Esophagus squamous epithelium (tissue), 5 donors: ENCODE data around the gene SH3GL3. TPM values are rescaled to one million over a fixed set of nuclear protein-coding genes. Genes with fewer than 3 reads are reported as not detected.

Source experiments
- DNase-seq: peaks from one replicate; lab custom pipeline; 2025; lab: John Stamatoyannopoulos, UW
- H3K27ac ChIP-seq, 4 donors: fragments of 200-600 bp; sonication (generic); one replicate each; pipeline ENCODE4 v1.5.1; 2016 to 2019; ENCODE audit warnings: mild to moderate bottlenecking in 1 of 4
- H3K27me3 ChIP-seq, 4 donors: fragments of 200-600 bp; sonication (generic); 1 replicate in 3 of 4; 2 replicates in 1 of 4; pipeline versions ENCODE4 v1.5.1 to v1.6.0; 2017 to 2021; ENCODE audit warnings: antibody characterized with exemption in 1 of 4
- H3K36me3 ChIP-seq, 3 donors: fragments of 200-600 bp; sonication (generic); one replicate each; pipeline ENCODE4 v1.5.1; 2016 to 2019
- H3K4me1 ChIP-seq, 3 donors: fragments of 200-600 bp; sonication (generic); one replicate each; pipeline ENCODE4 v1.5.1; 2017 to 2019
- H3K4me3 ChIP-seq, 4 donors: fragments of 200-600 bp; sonication (generic); 1 replicate in 3 of 4; 2 replicates in 1 of 4; pipeline ENCODE4 v1.5.1; 2016 to 2019; ENCODE audit warnings: mild to moderate bottlenecking in 2 of 4, moderate library complexity in 1 of 4
- H3K9me3 ChIP-seq, 3 donors: fragments of 200-600 bp; sonication (generic); one replicate each; pipeline ENCODE4 v1.5.1; 2016 to 2019
- POLR2A ChIP-seq, 4 donors: fragments of 450-650 bp; IDR thresholded peaks; one replicate each; pipeline ENCODE4 v1.6.1; 2017; ENCODE audit warnings: antibody characterized with exemption in 4 of 4, mild to moderate bottlenecking in 4 of 4, moderate library complexity in 3 of 4
- WGBS, 2 donors: methylation state at CpG; one replicate each; pipeline ENCODE4 v1.1.5; 2018; 5-methylcytosine and 5-hydroxymethylcytosine counted together
- intact Hi-C: fragments of 100-400 bp; cut with DNase I; formaldehyde crosslinking; loops from one replicate; pipeline ENCODE4 v1.15.0; 2022
- total RNA-seq, 4 donors: library from RNA; depleted of rRNA; stranded (reverse); fragments of >200 nt; gene quantifications; one replicate each; pipeline ENCODE4 v1.1.0, GENCODE V29; 2016
- TF ChIP-seq, protein P1 (sequence below), 6 experiments: fragments of 450-650 bp in 4 of 6; fragments of 200-600 bp in 2 of 6; sonication (generic) in 2 of 6; IDR thresholded peaks; one replicate each; pipeline ENCODE4 v1.5.1; 2016 to 2019; ENCODE audit warnings: antibody characterized with exemption in 6 of 6, mild to moderate bottlenecking in 4 of 6, moderate library complexity in 4 of 6
- donor health status: DM: yes; HTN: yes; CAD: no.

The SH3GL3 gene
- total RNA-seq, 4 donors from 2014 or later, result 0.57 to 5.7 (median 2.1) TPM

DNA sequence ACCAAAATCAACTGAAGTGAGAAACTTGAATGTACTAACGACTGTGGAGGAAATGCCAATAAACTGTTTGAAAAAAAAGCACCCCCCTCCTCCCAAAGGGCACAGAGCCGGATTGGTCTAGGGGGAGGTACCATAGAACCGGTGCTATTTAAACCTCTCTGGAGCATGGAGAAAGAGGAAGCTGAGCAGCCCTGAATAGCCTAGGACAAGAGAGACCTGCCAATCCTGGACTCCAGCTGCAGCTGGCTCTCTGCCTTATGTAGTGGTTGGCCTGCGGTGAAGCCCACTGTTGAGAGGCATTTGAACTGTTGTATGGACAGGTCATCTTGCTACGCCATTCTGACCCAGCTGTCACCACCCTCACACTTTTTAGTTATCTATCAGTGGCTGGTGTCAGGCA lies 1.5 kb upstream of the SH3GL3 start:
- Histone ChIP-seq H3K36me3 (no peaks in the 10 kb centered on the region), H3K4me1 (peaks cover 7 to 21% (median 13%) of the 10 kb centered on the region in 3 donors), H3K4me3 (no peak overlapping the region), H3K27me3 (peaks cover 0 to 49% (median 0%) of the 10 kb centered on the region in 4 donors), H3K27ac (no peak overlapping the region), H3K9me3 (no peaks in the 10 kb centered on the region)
- intact Hi-C loops, result loop anchor here (5.0 kb wide), 1 partner anchor 112 kb away; no protein-coding TSS in a partner anchor
- WGBS, 2 donors, result 49 to 57% methylated on average over 5 of the region's 5 CpGs
- TF ChIP-seq, protein P1, sequence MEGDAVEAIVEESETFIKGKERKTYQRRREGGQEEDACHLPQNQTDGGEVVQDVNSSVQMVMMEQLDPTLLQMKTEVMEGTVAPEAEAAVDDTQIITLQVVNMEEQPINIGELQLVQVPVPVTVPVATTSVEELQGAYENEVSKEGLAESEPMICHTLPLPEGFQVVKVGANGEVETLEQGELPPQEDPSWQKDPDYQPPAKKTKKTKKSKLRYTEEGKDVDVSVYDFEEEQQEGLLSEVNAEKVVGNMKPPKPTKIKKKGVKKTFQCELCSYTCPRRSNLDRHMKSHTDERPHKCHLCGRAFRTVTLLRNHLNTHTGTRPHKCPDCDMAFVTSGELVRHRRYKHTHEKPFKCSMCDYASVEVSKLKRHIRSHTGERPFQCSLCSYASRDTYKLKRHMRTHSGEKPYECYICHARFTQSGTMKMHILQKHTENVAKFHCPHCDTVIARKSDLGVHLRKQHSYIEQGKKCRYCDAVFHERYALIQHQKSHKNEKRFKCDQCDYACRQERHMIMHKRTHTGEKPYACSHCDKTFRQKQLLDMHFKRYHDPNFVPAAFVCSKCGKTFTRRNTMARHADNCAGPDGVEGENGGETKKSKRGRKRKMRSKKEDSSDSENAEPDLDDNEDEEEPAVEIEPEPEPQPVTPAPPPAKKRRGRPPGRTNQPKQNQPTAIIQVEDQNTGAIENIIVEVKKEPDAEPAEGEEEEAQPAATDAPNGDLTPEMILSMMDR (IDR thresholded peaks at IDR 0.05), result no peak
- TF ChIP-seq POLR2A (IDR thresholded peaks at IDR 0.05), result no peak
- no peak for DNase-seq

DNA sequence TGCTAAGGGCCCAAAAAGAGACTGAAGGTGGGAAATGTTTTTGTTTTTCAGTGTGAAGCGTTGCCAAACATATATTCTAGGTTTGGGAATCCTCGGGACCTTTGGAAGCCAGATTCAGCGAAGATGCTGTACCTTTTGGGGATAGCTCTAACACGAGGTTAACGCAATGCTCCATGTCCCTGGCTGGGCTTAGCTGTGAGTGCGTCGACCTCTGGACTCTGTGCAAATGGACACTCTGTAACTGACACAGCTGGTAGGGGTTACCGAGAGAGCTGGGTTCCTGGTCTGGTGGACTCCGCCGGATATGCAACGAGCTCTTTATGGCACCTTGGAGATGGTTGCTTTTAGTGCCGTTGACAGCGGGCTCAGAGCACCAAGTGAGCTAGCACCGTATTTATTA lies 724 bp upstream of the SH3GL3 start:
- H3K4me3 ChIP-seq, result peak overlapping the region in 2 of 4 donors; percentile 61 to 70
- 75 to 90% methylated on average over 2 to 10 of the region's 14 CpGs for WGBS, 2 donors
- H3K4me1 ChIP-seq, result peaks cover 7 to 21% (median 13%) of the 10 kb centered on the region in 3 donors
- TF ChIP-seq, protein P1 (IDR thresholded peaks at IDR 0.05), result no peak
- TF ChIP-seq POLR2A (IDR thresholded peaks at IDR 0.05), result no peak
- peaks cover 0 to 49% (median 0%) of the 10 kb centered on the region in 4 donors for H3K27me3 ChIP-seq
- no peak for DNase-seq
- no peak overlapping the region for H3K27ac ChIP-seq
- H3K9me3 ChIP-seq, result no peaks in the 10 kb centered on the region
- no peaks in the 10 kb centered on the region for H3K36me3 ChIP-seq
- intact Hi-C loops, result loop anchor here (5.0 kb wide), 1 partner anchor 111 kb away; no protein-coding TSS in a partner anchor

GRCh38 chr15:83449250-83449671 lies 2.1 kb downstream of the SH3GL3 start:
- no peak for DNase-seq
- 33 to 41% methylated on average over 3 of the region's 3 CpGs for WGBS, 2 donors
- TF ChIP-seq POLR2A (IDR thresholded peaks at IDR 0.05), result no peak
- TF ChIP-seq, protein P1 (IDR thresholded peaks at IDR 0.05), result no peak
- H3K27me3 ChIP-seq, result peaks cover 0 to 49% (median 0%) of the 10 kb centered on the region in 4 donors
- H3K27ac ChIP-seq, result no peak overlapping the region
- no peak overlapping the region for H3K4me3 ChIP-seq
- intact Hi-C loops, result loop anchor here (5.0 kb wide), 1 partner anchor 108 kb away; no protein-coding TSS in a partner anchor
- H3K4me1 ChIP-seq, result peaks cover 7 to 21% (median 13%) of the 10 kb centered on the region in 3 donors
- no peaks in the 10 kb centered on the region for H3K9me3 ChIP-seq
- H3K36me3 ChIP-seq, result no peaks in the 10 kb centered on the region

DNA sequence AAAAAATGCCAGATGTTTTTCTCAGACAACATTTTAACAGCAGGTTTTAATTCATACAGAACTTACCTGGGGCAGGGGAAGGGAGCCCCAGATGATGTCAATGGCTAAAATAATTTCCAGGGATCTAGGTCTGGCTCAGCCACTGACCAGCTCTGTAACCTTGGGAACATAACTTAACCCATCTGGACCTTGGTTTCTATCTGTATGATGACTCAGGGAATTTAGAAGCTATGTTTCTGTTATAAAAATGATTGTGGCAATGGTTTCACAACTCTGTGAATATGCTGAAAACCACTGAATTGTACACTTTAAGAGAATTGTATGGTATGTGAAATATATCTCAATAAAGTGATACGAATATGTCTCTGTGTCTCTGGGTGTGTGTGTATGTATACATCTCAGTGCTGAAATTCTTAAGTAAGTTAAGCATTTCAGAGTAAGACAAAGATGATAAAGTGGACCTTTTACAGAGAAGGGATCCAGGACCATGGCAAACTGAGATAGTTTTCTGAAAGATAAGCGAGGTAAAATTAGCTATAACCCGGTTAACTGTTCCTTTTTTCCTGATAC lies 2.9 kb downstream of the SH3GL3 start:
- no peaks in the 10 kb centered on the region for H3K36me3 ChIP-seq
- no peak overlapping the region for H3K4me3 ChIP-seq
- intact Hi-C loops, result loop anchor here (5.0 kb wide), 1 partner anchor 107 kb away; no protein-coding TSS in a partner anchor
- H3K27ac ChIP-seq, result no peak overlapping the region
- H3K27me3 ChIP-seq, result peaks cover 0 to 47% (median 0%) of the 10 kb centered on the region in 4 donors
- DNase-seq, result no peak
- no peak for TF ChIP-seq POLR2A (IDR thresholded peaks at IDR 0.05)
- TF ChIP-seq, protein P1 (IDR thresholded peaks at IDR 0.05), result no peak
- no peaks in the 10 kb centered on the region for H3K9me3 ChIP-seq
- peaks cover 7 to 21% (median 13%) of the 10 kb centered on the region in 3 donors for H3K4me1 ChIP-seq
- 70 to 80% methylated on average over 3 of the region's 3 CpGs for WGBS, 2 donors

DNA sequence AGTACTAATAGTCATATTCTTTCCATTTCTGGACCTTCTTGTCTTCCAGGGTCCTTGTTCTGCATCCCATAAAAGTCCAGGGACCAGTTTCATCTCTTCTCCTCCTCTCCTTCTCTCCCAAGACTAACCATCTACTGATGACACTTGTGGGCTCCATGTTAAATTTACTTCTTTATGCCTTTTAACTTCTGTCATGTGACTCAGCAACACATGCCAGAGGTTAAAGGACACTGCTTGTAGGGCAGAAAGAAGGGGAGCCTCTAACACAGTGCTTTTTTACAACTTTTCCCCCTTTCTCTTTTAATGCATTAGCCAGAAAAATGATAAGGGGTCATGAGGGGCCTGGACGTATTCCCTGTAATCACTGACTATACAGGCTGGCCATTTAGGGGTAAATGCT lies 10.0 kb downstream of the SH3GL3 start:
- intact Hi-C loops, result no loop called here
- 86 to 93% methylated on average over 1 of the region's 1 CpG for WGBS, 2 donors
- DNase-seq, result no peak
- Histone ChIP-seq H3K4me3 (no peak overlapping the region), H3K4me1 (no peaks in the 10 kb centered on the region), H3K9me3 (no peaks in the 10 kb centered on the region), H3K36me3 (no peaks in the 10 kb centered on the region), H3K27ac (peak overlapping the region in 1 of 4 donors; percentile 44), H3K27me3 (no peaks in the 10 kb centered on the region)
- TF ChIP-seq POLR2A (IDR thresholded peaks at IDR 0.05), result no peak
- TF ChIP-seq, protein P1 (IDR thresholded peaks at IDR 0.05), result no peak
